Breast epithelium (tissue), 4 donors: ENCODE results near the gene TIAM1. TPM values are rescaled to one million over a fixed set of nuclear protein-coding genes. Genes with fewer than 3 reads are reported as not detected.

ENCODE experiments used
- DNase-seq, 2 donors: peaks; one replicate each; pipeline ENCODE4 v3.0.0-alpha.2; 2019; ENCODE audit warnings: low spot score in 2 of 2
- H3K27ac ChIP-seq, 2 donors: fragments of 200-600 bp; sonication (generic) in 1 of 2; one replicate each; pipeline ENCODE4 v1.5.1; 2016 to 2019; ENCODE audit warnings: mild to moderate bottlenecking in 1 of 2
- H3K27me3 ChIP-seq, 2 donors: fragments of 200-600 bp; sonication (generic) in 1 of 2; one replicate each; pipeline versions ENCODE4 v1.5.1 to v1.6.0; 2017 to 2019; ENCODE audit warnings: control low read depth in 1 of 2, mild to moderate bottlenecking in 1 of 2
- H3K36me3 ChIP-seq: fragments of 200-600 bp; one replicate; pipeline ENCODE4 v1.5.1; 2019
- H3K4me1 ChIP-seq, 2 donors: fragments of 200-600 bp; sonication (generic); one replicate each; pipeline ENCODE4 v1.5.1; 2016 to 2019; ENCODE audit warnings: control low read depth in 1 of 2
- H3K4me3 ChIP-seq, 3 donors: fragments of 200-600 bp; sonication (generic); 1 replicate in 2 of 3; 2 replicates in 1 of 3; pipeline ENCODE4 v1.5.1; 2016 to 2019; ENCODE audit warnings: mild to moderate bottlenecking in 3 of 3, moderate library complexity in 2 of 3
- H3K9me3 ChIP-seq, 2 donors: fragments of 200-600 bp; sonication (generic) in 1 of 2; one replicate each; pipeline ENCODE4 v1.5.1; 2016 to 2019; ENCODE audit warnings: control low read depth in 1 of 2
- POLR2A ChIP-seq: fragments of 450-650 bp; IDR thresholded peaks from one replicate; pipeline ENCODE4 v1.6.1; 2016; ENCODE audit warnings: antibody characterized with exemption, mild to moderate bottlenecking, moderate library complexity
- POLR2AphosphoS5 ChIP-seq, 3 donors: sonication (generic); formaldehyde crosslinking; IDR thresholded peaks; one replicate each; pipeline ENCODE4 v1.6.1; 2017; ENCODE audit warnings: antibody characterized with exemption in 3 of 3
- intact Hi-C: fragments of 100-400 bp; cut with DNase I; formaldehyde crosslinking; loops from one replicate; pipeline ENCODE4 v1.15.1; 2023; ENCODE audit warnings: low total_unique reads
- total RNA-seq, 3 donors: library from RNA; depleted of rRNA; stranded (reverse); fragments of >200 nt; gene quantifications; one replicate each; pipeline ENCODE4 v1.1.0, GENCODE V29; 2016
- TF ChIP-seq, protein P1 (sequence below), 3 donors: fragments of 450-650 bp; IDR thresholded peaks; one replicate each; pipeline ENCODE4 v1.5.1; 2016 to 2017; ENCODE audit warnings: antibody characterized with exemption in 3 of 3, mild to moderate bottlenecking in 3 of 3, moderate library complexity in 3 of 3

The TIAM1 gene
- total RNA-seq, 3 donors from 2014 or later, result 10.6 to 17.7 (median 11.8) TPM

DNA sequence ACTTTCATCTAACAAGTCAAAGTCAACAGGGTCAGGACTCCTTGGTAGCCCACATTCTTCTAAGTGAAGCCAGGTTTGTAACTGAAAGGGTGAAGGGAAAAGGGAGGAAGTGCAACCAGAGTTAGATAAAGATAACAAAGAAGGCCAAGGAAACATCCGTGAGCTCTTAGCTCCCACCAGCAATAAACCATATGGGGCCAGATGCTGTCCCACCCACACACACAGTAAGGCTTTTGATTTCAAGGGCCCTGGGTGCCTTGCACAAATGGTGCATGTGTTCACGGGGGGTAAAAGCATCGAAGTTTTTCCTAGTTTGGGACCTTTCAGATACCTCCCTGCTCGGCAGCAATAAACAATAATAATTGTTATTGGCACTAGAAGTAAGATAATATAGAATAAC, 5.1 kb upstream of the TIAM1 start:
- no peak overlapping the region for H3K4me3 ChIP-seq
- H3K27ac ChIP-seq, result no peak overlapping the region
- H3K9me3 ChIP-seq, result no peaks in the 10 kb centered on the region
- no peak for TF ChIP-seq POLR2A
- TF ChIP-seq POLR2AphosphoS5 (IDR thresholded peaks at IDR 0.05), result no peak
- TF ChIP-seq, protein P1, sequence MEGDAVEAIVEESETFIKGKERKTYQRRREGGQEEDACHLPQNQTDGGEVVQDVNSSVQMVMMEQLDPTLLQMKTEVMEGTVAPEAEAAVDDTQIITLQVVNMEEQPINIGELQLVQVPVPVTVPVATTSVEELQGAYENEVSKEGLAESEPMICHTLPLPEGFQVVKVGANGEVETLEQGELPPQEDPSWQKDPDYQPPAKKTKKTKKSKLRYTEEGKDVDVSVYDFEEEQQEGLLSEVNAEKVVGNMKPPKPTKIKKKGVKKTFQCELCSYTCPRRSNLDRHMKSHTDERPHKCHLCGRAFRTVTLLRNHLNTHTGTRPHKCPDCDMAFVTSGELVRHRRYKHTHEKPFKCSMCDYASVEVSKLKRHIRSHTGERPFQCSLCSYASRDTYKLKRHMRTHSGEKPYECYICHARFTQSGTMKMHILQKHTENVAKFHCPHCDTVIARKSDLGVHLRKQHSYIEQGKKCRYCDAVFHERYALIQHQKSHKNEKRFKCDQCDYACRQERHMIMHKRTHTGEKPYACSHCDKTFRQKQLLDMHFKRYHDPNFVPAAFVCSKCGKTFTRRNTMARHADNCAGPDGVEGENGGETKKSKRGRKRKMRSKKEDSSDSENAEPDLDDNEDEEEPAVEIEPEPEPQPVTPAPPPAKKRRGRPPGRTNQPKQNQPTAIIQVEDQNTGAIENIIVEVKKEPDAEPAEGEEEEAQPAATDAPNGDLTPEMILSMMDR (IDR thresholded peaks at IDR 0.05), result no peak
- no peaks in the 10 kb centered on the region for H3K36me3 ChIP-seq
- DNase-seq, result no peak
- H3K27me3 ChIP-seq, result no peaks in the 10 kb centered on the region
- intact Hi-C loops, result no loop called here
- no peaks in the 10 kb centered on the region for H3K4me1 ChIP-seq

DNA sequence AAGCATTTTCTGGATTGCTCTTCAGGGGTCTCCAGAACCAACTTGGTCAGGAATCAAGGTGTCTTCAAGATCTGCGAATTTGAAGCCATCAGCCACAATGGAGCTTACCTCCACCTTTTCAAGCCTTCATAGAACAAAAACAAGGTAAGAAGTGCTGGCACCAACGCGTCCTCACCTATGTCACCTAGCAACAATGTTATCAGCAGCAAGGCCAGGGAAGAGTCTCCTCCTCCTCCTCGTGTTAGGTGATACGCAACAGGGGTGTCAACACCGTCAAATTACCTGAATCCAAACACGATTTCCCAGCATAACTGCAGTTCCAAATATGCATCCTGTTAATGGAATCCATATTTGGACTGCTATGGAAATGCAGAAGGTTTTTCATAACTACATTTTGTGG, 4.1 kb upstream of the TIAM1 start:
- Histone ChIP-seq H3K27me3 (no peaks in the 10 kb centered on the region), H3K4me1 (no peaks in the 10 kb centered on the region), H3K27ac (no peak overlapping the region), H3K4me3 (no peak overlapping the region), H3K36me3 (no peaks in the 10 kb centered on the region), H3K9me3 (no peaks in the 10 kb centered on the region)
- TF ChIP-seq POLR2AphosphoS5 (IDR thresholded peaks at IDR 0.05) (no peak), POLR2A (no peak)
- TF ChIP-seq, protein P1 (IDR thresholded peaks at IDR 0.05), result no peak
- DNase-seq, result no peak
- intact Hi-C loops, result no loop called here

DNA sequence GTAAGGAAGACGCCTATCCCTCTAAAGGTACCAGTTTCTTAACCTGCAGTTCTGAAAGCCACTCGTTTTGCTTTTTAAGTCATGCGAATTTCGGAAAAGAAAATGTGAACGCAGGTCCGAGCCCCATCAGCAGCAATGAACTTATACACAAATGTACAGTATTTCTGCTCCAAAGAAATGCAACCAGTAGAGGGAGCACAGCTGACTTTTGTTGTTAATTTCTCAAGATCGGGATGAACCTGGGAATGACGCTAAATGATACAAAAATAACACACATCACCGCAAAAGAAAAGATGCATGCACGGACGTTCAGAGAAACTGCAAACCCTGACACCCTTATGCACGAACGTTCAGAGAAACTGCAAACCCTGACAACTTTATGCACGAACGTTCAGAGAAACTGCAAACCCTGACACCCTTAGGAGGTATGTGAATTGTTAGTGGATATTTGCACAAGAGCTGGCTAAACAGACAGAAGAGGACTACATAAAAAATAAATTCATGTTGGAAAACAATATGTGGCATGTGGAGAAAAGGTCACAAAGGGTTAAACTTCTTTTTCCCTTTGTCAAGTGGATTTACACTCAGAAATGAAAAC, 3.5 kb upstream of the TIAM1 start:
- H3K4me1 ChIP-seq, result no peaks in the 10 kb centered on the region
- no peaks in the 10 kb centered on the region for H3K9me3 ChIP-seq
- intact Hi-C loops, result no loop called here
- H3K36me3 ChIP-seq, result no peaks in the 10 kb centered on the region
- no peak for DNase-seq
- no peak overlapping the region for H3K4me3 ChIP-seq
- peaks cover 0 to 7% of the 10 kb centered on the region in 2 donors for H3K27me3 ChIP-seq
- TF ChIP-seq, protein P1 (IDR thresholded peaks at IDR 0.05), result peak in 2 of 3 donors; percentile 24 to 31
- TF ChIP-seq POLR2A, result no peak
- no peak overlapping the region for H3K27ac ChIP-seq

DNA sequence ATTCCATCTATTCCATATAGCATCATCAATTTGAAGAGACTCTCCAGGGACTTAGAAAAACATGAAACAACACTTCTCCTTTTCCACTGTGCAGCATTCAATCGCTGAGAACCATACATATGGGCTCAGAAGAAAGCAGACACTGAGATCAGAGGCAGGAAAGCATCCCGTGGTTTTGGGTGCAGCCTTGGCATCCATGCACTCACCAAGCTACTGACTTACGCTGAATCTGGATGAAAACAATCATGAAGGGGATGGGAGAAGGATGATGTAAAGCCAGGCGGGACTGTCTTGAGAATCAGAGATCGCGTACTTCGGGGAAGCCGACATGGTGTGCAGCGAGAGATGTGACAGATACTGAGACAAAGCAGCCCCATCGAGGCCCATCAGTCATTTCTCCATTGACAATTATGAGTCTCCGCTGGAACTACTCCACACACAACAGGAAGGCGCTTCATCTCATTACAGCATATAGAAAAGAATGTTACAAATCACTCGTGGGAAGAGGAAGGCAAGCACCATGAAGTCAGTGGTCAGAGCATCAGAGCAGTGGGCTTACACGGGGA, 2.3 kb upstream of the TIAM1 start:
- Histone ChIP-seq H3K4me1 (no peaks in the 10 kb centered on the region), H3K4me3 (no peak overlapping the region), H3K36me3 (no peaks in the 10 kb centered on the region), H3K27ac (no peak overlapping the region), H3K27me3 (peaks cover 0 to 9% of the 10 kb centered on the region in 2 donors), H3K9me3 (no peaks in the 10 kb centered on the region)
- TF ChIP-seq POLR2AphosphoS5 (IDR thresholded peaks at IDR 0.05), result no peak
- TF ChIP-seq, protein P1 (IDR thresholded peaks at IDR 0.05), result no peak
- no peak for TF ChIP-seq POLR2A
- no peak for DNase-seq
- intact Hi-C loops, result no loop called here

DNA sequence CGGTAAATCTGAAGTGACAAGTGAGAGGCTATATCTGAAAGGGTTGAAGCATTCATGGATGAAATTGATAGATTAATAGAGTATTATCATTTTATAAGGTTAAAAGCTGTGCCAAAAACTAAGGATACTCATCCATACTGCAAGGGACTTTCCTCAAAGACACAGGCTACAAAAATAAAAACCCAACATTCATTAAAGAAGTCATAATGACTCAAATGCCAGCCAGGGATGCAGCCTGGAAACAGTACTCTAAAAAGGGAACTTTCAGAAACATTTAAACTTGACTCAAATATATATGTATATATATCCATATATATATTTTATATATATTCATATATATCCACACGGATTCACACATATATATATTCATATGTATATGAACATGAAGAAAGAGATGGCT, 1.1 kb upstream of the TIAM1 start:
- Histone ChIP-seq H3K36me3 (no peaks in the 10 kb centered on the region), H3K4me3 (no peak overlapping the region), H3K4me1 (no peaks in the 10 kb centered on the region), H3K27me3 (peaks cover 0 to 9% of the 10 kb centered on the region in 2 donors), H3K9me3 (no peaks in the 10 kb centered on the region), H3K27ac (no peak overlapping the region)
- DNase-seq, result no peak
- intact Hi-C loops, result no loop called here
- TF ChIP-seq, protein P1 (IDR thresholded peaks at IDR 0.05), result no peak
- no peak for TF ChIP-seq POLR2AphosphoS5 (IDR thresholded peaks at IDR 0.05)
- no peak for TF ChIP-seq POLR2A
